PC-3 (cell line): ENCODE data around the gene NAT8.
"Not testable (repeated sequence)": the region's sequence is repeated elsewhere in the genome, so short reads cannot be mapped to it uniquely, and the experiment has no call there.

ENCODE experiments used
- CTCF ChIP-seq: fragments of 300-600 bp; sonication (generic); conservative IDR thresholded peaks from 2 replicates; pipeline ENCODE4 v1.5.1; 2017; ENCODE audit warnings: antibody characterized with exemption, low read depth, mild to moderate bottlenecking, low read length
- EZH2 ChIP-seq: fragments of 300-600 bp; sonication (generic); IDR thresholded peaks from one replicate; pipeline ENCODE4 v1.6.1; 2017; ENCODE audit warnings: antibody characterized with exemption, mild to moderate bottlenecking, low read length; ENCODE audit not compliant: unreplicated experiment
- EZH2phosphoT487 ChIP-seq: fragments of 300-600 bp; sonication (generic); IDR thresholded peaks from 2 replicates; pipeline ENCODE4 v1.6.1; 2018; ENCODE audit warnings: mild to moderate bottlenecking, antibody characterized with exemption, low read length, borderline replicate concordance

- TF ChIP-seq CTCF, EZH2, EZH2phosphoT487: not testable (repeated sequence)
Measured at GRCh38 chr2:73676211-73676610, 34.0 kb upstream of the NAT8 start.
